ENCODE measurements around the gene SPA17.

SPA17 gene

DNA sequence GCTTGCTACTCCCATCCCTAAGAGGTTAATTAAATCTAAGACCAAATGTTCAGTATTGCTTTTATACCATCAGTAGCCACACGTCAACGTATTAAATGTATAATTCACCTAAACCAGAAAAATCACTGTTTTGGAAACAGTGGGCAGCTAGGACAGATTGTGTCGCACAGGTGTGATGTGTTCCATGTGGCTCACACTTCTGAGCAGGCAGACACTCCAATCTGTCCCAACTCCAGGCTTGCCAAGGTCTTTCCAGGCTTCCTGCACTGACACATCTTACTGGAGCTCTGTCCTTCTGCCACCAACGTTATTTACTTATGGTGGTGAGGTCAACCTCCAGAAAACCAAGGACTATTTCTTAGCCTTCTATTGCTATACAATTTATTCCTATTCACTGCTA is 11.6 kb upstream of the SPA17 start:
- DNase-seq (ENCODE audit: low read depth): no peak

DNA sequence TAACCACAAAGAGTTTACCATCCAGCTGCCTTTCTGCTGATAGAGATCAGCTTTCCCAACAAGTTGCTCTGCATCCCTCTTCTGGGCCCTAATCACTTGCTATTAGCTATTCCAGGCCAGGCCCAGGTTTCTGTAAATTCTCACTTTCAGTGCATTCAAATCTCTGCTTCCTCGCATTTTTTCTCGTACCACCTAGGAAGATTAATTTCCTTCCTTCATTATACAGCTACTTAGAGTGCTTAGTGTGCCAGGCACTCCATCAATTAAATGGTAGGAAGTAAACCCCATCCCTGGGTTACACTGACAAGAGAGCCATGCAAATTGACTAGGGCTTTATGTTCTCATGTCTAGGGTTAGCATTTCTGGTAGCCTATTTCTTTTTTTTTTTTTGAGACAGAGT is 9.8 kb upstream of the SPA17 start:
- DNase-seq (ENCODE audit: low read depth): peak; percentile 7

DNA sequence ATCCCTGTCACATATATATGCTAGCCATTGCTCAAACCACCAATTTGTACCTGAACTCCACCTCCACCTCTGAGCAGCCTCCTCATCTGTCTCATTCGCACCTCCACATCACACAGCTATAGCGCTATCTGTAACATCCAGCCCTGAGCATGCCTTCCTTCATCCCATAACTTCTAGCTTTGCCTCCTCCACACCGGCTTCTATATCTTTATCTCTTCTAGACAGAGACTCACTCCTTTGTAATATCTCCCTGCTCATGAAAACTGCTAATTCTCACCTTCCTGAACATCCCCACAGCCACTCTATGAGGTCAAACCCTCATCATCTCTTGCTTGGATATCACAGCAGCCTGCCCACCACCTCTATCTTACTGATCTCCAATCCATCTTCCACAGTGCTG is 6.1 kb upstream of the SPA17 start:
- no peak for DNase-seq (ENCODE audit: low read depth)

DNA sequence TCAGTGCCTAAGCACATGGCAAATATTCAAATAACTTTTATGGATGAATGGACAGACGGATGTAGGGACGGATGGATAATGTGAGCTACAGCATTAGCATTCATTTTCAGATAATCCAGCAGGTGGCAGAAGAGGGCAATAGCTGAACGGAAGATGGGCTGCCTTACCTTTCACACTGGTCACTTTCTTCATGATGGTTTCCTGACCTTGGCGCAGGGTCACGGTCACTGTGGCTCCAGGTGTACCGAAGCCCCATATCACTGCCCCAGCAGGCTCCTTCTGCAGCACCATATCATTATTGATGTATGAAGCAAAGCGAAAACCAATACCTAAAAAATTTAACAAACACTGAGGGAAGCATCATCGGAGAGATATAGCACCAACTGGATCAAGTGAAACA is 4.5 kb upstream of the SPA17 start:
- DNase-seq (ENCODE audit: low read depth): peak; percentile 37

DNA sequence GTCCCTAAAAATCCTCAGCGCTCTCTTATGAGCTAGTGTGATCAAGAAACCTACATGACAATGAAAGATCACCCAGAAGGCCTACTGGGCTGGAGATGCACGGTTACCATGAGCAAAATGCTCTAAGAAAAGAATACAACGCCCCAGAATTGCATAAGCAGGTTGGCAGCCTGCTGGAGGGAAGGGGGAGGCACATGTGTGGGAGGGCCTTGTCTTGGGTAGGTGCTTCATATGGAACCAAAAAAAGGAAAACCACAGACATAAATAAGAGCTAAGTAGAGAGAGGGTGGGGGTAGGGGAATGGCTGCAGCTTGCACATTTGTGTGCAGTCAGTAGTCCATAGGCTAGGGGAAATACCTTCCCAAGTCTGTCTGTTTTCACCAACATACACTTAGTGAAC is 3.0 kb upstream of the SPA17 start:
- DNase-seq (ENCODE audit: low read depth): peak; percentile 73

DNA sequence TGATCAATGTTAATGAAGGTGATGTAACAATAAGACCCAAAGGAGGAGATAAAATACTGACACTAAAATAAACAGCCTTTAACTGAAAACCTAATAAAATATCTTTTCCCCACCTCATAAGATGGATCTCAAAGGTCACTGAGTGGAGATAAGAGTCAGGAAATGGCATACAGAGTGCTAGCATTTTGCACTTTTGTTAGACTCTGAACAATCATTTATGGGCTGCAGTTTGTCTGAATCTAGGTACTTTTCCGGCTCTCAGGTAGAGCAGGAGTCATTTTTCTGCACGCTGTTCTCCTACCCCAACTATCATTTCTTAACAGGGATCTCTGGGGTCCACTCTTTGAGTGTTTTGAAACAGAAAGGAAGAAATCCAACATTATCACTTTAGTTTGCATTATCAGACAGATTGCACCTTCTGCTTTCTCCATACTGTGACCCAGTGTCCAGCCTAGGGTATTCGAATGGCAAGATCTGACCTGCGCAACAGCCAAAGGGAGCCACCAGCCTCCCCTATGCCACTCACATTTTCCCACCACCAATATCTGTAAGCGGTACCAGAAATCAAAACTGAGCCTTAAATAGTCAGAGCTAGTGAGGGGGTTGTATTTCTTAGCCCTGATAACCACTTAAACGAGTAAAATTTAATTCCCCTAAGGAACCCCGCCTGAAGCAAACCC is 1.0 kb upstream of the SPA17 start:
- DNase-seq (ENCODE audit: low read depth): no peak

DNA sequence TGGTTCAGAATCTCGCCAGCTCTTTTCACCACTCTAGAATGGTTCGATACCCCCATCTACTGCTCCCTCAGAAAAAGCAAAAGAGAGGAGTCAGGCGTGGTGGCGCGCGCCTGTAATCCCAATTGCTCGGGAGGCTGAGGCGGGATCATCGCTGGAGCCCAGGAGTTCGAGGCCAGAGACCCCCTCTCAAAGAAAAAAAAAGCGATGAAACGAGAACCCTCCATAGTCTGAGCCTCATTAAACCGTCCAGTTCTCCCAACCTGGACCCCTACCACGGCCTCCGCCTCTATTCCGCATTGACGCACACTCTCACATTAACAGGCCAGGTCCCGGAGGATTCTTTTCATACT is 439 bp downstream of the SPA17 start:
- no peak for DNase-seq (ENCODE audit: low read depth)

DNA sequence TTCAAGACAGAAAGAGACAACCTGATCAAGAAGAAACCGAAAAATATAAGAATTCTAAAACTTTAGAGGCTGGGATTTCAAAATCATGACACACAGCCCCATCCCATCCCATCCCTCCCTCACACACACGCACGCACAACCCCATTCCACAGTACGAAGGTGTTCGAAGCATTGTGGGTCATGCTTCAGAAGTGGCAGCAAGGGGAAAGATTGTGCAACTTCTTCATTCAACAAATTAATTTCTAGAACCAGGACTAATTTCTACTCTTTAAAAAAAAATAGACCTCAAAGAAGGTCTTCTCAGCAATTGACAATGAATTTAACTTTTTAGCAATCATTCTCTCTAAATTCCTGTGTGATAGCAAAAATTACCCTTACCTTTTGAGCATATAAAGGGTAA is 867 bp downstream of the SPA17 start:
- no peak for DNase-seq (ENCODE audit: low read depth)

DNA sequence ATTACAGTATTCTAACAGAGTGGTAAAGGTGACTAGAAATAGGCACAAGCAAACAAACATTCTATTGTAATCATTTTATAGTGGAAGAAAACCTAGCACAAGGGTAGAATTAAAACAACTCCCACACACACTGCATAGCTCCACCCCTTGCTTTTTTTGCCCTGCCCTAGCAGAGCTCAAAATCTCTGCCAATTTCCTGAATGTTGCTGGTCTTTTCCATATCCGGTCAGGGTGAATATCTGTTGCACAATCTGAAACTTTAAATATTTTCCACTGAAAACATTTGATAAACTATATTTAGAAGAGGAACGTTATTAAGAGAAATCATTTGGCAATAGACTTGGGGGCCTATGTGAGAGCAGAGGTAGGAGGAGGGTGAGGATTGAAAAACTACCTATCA is 2.7 kb downstream of the SPA17 start:
- DNase-seq (ENCODE audit: low read depth): peak; percentile 39

DNA sequence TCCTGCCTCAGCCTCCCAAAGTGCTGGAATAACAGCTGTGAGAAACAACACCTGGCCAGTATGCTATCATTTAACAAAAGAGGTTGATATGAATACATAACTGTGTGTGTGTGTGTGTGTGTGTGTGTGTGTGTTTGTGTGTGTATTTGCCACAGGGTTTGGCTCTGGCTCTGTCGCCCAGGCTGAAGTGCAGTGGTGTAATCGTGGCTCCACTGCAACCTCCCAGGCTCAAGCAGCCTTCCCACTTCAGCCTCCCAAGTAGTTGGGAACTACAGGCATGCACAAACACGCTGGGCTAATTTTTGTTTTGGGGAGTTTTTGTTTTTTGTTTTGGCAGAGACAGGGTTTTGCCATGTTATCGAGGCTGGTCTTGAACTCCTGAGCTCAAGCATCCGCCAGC is 4.7 kb downstream of the SPA17 start:
- no peak for DNase-seq (ENCODE audit: low read depth)

DNA sequence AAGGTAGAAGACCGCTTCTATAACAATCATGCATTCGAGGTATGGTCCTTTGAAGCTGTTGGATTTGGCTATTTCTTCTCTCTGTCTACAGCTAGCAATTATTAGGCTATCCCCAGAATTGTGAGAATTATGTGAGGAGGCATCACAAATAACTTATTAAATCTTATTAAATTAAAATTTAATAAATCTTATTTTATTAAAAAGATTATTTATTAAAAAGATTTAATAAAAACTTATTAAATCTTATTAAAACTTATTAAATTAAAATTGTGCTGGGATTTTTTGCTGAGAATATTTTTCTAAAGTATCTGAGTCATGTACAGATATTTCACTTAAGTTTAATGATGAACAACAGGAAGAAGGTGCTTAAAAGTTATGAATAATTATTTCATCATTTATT is 7.7 kb downstream of the SPA17 start:
- no peak for DNase-seq (ENCODE audit: low read depth)

DNA sequence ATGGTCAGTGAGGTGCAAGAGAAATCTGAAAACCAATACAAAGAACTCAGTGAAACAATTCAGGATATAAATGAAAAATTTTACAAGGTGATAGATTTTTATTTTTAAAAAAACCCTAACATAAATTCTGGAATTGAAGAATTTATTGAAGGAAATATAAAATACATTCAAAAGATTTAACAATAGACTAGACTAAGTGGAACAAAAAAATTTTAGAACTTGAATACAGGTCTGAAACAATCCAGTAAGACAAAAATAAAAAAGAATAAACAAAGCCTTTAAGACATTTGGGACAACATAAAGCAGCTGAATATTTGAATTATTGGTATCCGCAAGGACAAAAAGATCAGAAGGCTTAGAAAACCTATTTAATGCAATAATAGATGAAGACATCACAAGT is 8.7 kb downstream of the SPA17 start:
- no peak for DNase-seq (ENCODE audit: low read depth)

DNA sequence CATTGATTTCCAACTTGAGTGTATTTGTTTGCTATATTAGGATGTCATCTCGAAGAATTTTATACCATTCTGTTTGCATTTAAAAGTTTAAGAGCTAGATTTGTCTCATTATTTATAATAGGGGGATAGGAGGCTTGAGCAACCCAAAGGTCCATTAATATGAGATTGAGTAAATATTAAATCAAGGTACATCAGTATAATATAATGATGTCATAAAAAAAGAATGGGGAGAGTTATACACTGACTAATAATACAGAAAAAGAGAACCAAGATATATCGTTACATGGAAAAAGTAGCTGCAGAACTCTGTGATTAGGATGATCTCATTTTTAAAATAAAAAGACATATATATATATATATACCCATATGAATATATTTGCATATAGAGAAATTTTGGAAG is 19.4 kb downstream of the SPA17 start:
- DNase-seq (ENCODE audit: low read depth): no peak

DNA sequence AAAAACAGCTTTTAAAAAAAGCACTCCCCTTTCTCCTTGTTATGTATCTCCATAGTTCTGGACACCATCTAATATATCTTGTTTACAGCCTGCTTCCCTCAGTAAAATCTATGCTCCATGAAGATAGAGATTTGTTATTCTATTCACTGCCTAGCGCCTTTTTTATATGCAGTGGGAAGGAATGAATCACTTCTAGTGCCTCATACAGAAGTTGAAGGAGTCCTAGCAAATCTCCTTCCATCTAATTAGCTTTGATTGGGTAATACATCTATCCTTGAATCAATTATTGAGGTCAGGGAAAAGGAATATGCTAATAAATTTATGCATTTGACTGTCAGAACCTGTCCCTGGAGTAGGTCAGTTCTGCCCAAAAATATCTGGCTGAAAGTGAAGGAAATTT is 25.8 kb downstream of the SPA17 start:
- no peak for DNase-seq (ENCODE audit: low read depth)

DNA sequence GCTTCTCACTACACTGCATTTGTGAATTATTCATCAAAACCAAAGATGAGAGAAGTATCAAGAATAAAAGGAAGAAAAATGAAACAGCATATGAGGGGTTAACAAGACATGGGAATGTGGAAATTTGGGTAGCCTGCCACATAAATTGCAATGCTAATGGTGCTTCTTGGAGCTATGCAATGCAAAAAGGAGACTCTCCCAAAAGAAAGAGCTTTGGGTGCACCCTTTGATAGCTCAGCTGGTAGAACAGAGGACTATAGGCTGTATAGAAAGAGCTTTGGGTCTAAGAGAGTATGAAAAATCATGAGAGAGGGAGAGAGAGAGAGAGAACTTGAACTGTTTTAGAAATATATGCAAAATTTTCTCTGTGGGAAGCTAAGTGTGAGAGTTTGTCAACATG is 26.3 kb downstream of the SPA17 start:
- no peak for DNase-seq (ENCODE audit: low read depth)

DNA sequence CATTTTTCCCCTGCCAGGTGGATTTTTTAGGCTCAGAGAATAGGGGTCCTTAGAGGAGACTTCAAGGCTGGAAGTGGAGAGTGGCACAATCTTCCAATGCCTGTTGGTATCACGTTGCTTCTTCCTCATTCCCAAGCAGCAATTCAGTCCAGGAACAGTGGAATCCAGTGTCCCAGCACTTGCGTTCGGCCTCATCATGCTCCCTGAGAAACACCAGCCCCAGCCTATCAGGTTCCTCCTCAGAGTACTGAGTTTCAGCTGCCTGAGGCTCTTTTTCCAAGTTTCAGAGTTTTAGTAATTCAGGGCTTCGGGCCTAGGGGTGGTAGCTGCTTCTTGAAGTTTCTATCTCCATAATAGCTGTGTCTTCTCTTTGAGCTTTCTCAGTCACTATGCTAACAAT is 34.1 kb downstream of the SPA17 start:
- DNase-seq (ENCODE audit: low read depth): no peak

DNA sequence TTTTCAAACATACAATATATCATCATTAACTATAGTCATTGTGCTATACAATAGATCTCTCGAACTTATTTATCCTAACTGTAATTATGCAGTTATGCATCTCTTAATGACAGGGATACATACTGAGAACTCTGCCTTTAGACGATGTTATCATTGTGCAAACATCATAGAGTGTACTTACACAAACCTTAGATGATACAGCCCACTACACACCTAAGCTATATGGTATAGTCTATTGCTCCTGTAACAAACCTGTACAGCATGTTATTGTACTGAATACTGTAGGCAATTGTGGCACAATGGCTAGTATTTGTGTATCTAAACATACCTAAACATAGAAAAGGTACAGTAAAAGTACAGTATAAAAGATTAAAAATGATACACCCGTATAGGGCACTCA is 38.7 kb downstream of the SPA17 start:
- no peak for DNase-seq (ENCODE audit: low read depth)

DNA sequence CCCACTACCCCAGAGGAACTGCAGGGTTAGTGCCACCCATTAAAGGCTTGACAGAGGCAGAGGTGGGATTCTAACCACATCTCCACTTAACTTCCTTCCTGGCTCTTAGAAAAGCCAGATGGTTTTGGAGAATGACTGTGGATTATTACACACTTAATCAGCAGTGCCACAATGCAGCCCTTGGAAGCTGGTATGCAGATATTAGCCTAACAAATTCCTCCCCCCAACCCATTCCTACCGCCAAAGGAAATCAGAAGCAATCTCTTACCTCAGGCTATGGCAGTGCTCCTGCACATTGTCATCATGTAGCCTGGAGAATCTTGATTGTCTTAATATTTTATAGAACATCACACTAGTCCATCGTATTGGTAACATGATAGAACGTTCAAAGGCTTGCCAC is 42.9 kb downstream of the SPA17 start:
- DNase-seq (ENCODE audit: low read depth): no peak

DNA sequence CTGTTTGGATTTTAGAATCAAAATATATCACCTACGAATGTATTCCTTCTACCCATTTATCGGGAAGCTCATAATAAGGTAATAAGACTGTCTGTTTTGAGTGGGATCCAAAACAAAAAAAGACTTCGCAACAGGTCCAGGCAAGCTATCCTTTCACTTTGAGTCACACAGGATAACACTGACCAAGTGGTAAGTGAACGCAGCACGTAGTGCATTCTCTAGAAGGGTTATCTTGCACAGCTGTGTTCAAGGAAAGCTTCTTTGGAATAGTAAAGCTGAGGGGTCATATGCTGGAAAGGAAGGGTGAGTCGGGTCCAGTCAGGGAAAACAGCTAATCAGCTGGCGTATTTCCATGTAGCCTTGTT is 43.7 kb downstream of the SPA17 start:
- no peak for DNase-seq (ENCODE audit: low read depth)

DNA sequence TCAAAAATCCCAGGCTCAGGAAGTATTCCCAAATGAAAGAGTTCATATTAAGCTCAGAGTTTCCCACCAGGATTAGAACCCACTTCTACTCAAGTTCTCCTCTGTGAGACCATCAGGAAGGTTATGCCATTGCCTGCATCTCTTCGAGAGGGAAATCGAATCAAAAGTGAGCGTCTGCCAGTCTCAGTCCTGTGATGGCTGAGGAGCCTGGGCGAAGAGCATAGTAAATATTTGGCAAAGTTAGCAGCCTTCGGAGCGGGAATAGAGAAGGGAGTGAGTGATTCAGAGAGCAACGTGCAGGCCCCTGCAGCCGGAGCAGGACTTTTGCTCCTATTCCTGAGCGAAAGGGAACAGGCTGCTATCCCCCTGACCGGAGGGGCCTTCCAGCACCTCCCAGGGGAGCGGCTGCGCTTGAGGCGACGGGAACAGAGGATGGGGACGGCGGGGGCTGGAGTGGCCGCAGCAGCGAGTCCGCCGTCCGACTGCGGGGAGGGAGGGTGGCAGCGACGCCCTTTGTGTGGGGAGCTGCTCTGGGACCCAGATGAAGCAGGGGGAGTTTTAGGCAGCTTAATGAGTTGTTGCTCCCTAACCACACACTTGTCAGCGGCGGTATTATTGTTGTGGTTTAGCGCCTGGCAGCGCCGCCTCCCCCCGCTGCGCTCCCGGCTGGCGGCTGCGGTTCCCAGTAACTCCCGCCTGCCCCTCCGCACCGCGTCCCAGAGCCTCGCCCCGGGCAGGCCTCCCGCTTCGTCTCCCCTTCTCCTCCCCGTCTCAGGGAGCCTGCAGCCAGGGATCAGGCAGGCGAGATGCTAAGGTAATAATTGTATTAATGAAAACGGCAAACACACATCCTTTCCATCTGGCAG is 44.3 kb downstream of the SPA17 start:
- DNase-seq (ENCODE audit: low read depth): peak; percentile 28

DNA sequence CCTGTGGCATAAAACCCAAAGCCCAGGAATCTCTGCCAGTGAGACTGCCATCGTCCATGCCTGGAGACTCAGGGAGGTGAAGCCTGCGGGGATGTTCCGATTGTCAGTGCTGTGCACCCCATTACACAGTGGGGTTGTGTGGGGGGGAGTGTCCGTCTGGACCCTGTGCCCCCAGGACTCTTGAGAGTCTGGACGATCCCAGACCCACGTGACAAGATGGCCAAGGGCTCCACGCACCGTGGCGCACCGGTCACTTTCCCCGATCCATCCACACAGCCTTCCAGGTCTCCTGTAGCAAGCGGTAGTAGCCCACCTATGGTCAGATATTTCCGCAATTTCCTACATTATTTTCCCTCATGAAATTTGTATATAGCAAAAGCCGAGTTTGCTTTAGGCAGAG is 45.1 kb downstream of the SPA17 start:
- no peak for DNase-seq (ENCODE audit: low read depth)

DNA sequence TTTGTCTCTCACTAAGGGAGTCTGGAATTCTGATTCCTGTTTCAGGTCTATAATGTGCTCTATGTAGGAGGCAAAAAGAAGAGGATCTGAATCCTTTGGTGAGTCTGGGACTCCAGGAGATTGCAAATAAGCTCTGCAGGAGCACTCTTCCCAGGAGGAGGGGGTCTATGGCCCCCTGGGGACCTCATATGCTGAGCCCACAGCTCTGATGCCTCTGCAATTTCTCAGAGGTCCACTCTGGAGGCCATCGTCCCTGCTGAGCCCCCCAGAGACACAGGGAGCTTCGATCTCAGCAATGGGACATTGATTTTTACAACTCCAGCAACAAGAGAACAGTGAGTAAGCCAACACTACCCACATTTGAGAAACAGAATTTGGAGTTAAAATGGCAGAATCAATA is 45.8 kb downstream of the SPA17 start:
- DNase-seq (ENCODE audit: low read depth): no peak

DNA sequence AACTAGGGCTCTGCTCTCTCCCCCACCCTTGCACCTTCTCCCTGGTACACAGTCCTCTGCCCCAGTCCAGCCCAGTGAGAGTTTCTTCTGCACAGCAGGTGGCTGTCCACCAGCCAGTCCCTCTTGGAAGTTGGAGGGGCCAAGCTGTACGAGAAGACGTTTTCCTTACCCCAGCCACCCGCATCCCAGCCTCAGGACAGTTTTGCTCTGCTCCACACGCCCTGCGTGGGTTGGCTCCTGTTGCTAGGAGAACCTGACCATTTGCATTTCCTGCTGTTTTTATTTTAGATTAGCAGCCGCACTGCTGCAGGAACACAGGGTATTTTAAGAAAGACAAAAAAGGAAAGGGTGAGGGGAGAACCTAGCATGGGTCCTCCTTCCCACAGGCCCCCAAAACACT is 48.5 kb downstream of the SPA17 start:
- DNase-seq (ENCODE audit: low read depth): no peak

All from amniotic epithelial cell (primary cell).